Effector CD4-positive, alpha-beta T cell (primary cell): ENCODE data around the gene PQBP1.

Source experiments
- DNase-seq: peaks from one replicate; pipeline ENCODE4 v3.0.0-alpha.2; 2020

Gene PQBP1

DNA sequence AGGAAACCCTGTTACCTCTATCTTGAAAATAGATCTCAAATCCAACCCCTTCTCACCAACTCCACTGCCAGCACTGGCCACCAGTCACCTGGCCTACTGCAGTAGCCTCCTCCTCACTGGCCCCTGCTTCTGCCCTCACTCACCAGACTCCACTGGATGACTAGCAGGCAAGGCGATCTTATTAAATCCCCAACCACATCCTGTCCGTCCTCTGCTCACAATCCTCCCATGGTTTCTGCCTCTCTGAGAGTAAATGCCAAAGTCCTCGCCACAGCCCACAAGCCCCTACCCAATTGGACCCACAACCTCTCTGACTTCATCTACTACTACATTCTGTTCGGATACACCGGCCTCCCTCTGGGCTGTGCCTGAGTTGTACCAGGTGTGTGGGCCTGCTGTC is 26.5 kb downstream of the PQBP1 start:
- DNase-seq: no peak

GRCh38 chrX:48927123-48927522 is 29.4 kb downstream of the PQBP1 start:
- no peak for DNase-seq

DNA sequence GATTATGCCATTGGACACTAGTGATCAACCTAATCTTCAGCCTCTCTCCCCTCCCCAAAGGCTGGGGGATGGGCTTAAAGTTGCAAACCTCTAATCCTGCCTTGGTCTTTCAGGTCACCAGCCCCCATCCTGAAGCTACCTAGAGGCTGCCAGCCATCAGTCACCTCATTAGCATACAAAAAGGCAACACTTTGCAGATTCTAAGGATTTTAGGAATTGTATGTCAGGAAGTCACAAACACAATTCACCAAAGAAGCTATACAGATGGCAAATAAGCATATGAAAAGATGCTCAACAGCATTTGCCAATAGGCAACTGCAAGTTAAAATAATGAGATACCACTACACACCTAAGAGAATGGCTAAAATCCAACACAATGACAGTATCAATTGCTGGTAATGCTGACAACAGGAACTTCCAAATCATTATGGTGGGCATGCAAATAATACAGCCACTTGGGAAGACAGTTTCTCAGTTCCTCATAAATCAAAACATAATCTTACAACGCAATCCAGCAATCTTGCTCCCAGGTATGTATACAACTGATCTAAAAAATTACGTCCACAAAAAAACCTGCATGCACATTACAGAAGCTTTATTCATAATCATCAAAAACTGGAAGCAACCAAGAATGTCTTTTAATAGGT is 30.1 kb downstream of the PQBP1 start:
- DNase-seq: no peak

DNA sequence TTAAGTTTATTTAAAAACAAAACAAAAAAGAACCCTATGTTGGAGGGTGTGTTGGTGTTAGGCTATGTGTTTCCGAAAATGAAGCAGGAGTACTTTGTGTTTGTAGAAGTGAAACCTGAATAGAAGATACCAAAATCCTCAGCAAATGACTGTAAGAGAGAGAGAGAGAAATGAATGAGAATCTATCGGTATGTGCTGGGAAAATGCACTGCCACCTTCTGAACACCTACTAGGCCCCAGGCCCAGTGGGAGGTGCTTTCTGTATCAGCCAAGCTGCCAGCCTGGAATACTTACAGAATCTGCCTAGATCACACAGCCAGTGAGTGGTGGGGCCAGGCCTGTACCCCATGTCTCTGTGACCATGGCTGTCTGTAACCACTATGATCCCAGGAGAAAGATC is 36.0 kb downstream of the PQBP1 start:
- no peak for DNase-seq

DNA sequence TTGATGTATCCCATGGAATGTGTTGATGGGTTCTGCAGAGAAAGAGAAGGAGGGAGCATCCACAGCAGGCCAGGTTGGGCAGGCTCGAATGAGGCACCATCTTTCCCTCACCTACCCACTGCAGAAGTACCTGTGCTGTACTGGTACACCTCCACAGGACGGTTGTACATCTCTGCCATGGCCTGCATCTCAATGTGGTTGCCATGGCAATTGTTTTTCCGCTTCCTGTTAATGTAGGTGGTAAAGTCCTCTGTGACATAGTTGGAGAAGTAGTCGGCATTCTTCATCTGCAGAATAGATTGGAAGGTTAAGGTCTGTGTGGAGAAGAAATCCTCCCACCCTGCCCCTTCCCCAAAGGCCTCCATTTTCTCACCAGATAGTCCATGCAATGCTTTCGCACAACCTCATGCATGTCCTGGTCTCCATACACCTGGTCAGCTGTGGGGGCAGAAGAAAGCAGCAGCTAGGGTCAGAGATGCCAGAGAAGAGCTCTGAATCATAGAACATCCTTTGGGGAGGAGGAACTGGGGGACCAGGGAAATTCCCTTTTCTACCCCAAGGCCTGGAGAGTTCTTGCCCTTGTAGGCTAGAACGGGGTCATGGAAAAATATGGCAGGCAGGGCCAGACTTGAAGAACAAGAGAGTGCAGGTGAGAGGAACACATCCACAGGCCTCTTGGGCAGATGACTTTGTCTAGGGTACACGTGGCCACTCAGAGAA is 37.0 kb downstream of the PQBP1 start:
- no peak for DNase-seq

DNA sequence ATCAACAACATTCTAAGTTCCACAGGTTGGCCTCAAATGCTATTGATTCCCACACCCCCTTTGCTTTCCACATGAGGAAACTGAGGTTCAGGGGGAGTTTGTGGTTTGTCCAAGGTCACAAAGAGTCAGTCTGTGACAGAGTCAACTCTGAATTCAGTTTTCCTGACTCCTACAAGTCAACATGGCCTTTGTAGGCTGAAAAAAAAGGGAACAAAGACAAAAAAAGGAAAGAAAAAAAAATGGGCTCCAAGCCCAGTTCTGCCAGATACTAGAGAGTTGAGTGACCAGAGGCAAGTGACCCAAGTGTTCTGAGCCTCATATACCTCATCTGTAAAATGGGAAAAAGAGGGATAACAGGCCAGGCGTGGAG is 37.6 kb downstream of the PQBP1 start:
- no peak for DNase-seq

DNA sequence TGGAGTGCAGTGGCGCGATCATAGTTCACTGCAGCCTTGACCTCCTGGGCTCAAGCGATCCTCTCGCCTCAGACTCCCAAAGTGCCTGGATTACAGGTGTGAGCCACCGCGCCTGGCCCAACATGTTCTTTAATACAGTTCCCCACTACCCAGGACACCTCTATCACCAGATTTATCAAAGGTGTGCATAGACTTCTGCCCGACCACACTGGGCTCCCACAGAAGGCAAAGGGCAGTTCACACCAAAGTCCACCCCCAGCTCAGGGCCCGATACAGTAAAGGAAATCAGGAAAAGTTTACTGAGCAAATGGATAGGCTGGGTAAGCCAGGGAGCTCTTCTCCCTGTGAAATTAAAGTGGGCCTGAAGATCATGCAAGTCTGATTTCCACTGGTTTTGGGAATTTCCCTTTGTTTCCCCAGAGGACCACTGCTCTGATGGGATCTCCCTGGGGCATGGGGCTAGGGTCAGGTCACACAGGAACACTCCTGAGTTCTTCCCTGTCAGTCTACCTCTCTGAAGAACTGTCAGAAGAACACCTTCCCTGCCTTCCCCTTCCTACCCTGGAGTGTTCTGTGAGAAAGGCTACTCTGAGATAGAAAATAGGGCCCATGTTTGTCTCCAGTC is 38.8 kb downstream of the PQBP1 start:
- DNase-seq: no peak

DNA sequence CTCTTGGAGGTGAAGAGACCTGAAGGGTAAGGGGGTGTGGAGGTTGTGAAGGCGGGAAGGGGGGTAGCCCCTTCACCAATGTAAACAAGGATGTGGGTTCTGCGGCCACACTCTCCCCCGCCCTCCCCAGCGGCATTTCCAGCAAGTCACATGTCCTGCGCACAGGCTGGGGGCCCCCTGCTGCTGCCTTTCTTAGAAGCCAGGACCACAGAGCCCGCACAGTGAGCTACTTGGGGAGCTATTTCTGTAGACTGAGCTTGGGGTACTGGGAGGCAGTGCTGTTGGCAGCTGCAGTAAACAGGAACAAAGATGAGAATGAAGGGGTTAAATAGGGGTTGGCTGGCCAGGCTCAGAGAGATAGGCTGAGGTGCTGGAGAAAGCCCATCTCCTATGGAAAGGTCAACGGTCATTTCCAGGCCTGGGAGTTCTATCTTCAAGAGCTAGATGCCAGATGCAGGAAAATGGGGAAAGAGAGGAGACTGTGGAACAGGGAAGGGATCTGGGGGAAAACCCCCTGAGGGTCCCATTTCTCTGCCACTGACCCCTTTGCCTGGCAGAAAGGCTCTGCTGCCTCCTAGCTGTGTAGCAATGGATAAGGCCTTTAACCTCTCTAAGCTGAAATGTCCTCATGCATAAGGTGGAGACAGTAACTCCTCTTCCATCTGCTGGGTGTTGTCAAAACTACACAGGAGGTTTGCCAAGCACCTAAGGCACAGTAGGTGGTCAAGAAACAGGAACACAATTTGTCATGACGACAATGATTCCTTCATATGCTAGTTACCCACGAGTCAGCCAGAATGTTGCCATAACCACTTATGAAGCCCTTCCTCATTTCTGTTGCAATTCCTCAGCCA is 39.6 kb downstream of the PQBP1 start:
- peak; percentile 80 for DNase-seq

- DNase-seq: peak; percentile 62
Observed at GRCh38 chrX:48938721-48939425, 41.1 kb downstream of the PQBP1 start.

DNA sequence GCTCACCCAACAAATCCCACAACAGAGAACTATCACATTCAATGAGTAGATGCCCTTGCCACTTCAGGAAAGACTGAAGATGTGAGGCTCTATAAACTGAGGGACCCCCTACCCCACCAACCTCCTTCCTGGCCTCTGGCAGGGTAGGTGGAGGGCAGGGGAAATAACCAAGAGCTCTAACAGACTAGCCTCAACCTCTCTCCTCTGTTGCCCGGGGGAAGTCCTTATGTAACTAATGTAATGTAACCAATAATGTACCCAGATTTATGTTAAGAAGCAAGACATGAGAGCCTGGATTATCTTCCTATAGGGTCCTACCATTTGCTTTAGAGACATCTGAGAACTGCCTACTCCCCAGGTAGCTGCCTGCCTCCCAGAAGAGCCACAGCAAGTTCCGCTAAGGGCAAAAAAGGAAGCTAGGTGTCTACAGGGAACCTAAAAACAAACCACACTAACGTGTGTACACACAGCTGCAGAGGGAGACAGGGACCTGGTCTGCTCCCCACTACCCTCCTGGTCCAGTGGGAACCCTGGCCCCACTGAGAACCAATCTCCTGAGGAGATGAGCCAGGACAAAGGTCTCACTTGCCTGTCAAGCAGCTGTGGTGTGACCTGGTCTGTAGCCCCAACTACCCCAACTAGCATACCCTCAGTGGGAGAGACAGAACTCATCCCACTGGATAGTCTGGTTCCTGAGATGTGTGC is 41.9 kb downstream of the PQBP1 start:
- DNase-seq: no peak

GRCh38 chrX:48940404-48940955 is 42.8 kb downstream of the PQBP1 start:
- DNase-seq: no peak

DNA sequence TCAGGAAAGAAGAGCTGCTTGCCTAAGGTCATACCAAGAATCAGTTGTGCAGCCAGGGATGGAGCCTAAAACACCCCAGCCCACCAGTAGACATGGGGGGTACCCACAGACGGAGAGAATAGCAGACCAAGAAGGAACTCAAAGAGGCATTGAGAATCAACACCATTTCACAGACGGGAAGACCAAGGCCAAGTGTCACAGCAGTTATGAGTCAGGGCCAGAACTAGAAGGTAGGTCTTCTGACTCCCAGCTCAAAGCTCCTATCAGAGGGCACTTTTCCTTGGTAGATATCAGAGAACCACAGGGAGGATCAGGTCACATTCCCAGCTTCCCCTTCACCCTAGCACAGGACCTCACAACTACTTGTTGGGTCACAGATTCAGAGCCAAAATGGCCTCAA is 45.2 kb downstream of the PQBP1 start:
- DNase-seq: no peak

DNA sequence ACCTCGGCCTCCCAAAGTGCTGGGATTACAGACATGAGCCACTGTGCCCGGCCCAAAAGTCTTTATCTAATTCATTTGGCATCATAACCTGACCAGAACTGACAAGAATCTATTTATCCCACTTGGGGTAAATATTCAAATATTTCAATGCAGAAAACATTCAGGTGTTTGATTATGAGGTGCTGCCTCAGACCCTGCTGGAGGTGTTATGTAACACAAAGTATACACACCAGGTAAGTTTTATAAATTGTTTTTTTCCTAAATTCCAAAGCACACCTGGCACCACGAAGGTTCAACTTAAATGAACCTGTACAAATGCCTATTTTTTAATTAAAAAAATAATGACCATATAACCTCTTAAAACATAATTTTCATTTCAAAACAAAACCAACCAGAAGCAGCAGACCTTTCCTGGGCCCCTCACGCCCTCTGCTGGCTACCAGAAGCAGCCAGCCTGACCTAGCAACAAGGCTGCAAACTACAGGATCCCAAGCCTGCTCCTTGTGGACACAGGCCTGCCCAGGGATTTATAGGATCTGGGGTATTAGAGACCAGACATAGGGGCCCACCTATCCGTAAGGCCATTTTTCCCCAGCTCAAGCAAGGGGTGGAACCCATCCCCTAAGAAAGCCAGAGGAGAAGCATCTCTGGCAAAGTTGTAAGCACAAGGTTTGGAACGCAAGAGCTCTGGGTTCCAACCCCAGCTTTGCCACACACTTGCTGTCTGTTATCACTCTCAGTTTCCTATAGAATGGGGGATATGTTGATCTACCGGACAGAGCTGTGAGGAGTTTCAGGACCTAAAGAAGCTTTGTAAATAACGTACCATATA is 48.0 kb downstream of the PQBP1 start:
- DNase-seq: peak; percentile 57

DNA sequence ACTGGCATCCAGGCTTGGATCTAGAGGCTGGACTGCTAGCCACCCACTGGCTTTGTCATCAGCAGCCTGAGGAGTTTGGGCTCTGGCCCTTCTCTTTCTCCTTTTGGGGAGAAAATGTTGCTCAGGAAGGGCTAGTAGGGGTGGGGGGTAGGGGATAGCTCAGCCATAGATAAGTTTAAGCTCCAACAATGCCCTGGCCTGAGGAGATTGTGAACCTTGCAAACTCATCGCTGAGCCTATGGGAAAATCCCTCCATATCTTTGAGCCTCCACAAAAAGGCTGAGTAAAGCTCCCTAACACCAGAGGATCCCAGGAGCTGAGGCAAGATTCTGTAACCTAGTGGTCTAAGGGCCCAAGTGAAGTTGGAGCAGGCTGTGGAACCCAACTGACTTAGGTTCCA is 50.9 kb downstream of the PQBP1 start:
- DNase-seq: no peak
